Heart left ventricle (tissue), 16 donors: ENCODE data around the gene B3GNT7. TPM values are rescaled to one million over a fixed set of nuclear protein-coding genes. Genes with fewer than 3 reads are reported as not detected.

ENCODE experiments used
- ATAC-seq, 4 donors: fragments of 200-7000 bp; cut with Tn5 transposase; one replicate each; pipeline ENCODE4 v1.9.1; 2020 to 2022; ENCODE audit warnings: moderate library complexity in 4 of 4, mild to moderate bottlenecking in 3 of 4, moderate number of reproducible peaks in 1 of 4
- DNase-seq, 5 donors: peaks; one replicate each; pipeline ENCODE4 v3.0.0-alpha.2; 2020
- H3K27ac ChIP-seq, 12 donors: fragments of 200-600 bp; sonication (generic) in 4 of 12; one replicate each; pipeline versions ENCODE4 v1.5.0 to v1.8.0; 2016 to 2022; ENCODE audit warnings: mild to moderate bottlenecking in 2 of 12
- H3K27me3 ChIP-seq, 9 donors: fragments of 200-600 bp; sonication (generic) in 2 of 9; one replicate each; pipeline versions ENCODE4 v1.5.1 to v1.8.0; 2016 to 2022; ENCODE audit warnings: mild to moderate bottlenecking in 3 of 9
- H3K36me3 ChIP-seq, 9 donors: fragments of 200-600 bp; sonication (generic) in 2 of 9; one replicate each; pipeline versions ENCODE4 v1.5.0 to v1.8.0; 2018 to 2022; ENCODE audit warnings: mild to moderate bottlenecking in 2 of 9
- H3K4me1 ChIP-seq, 12 donors: fragments of 200-600 bp; sonication (generic) in 4 of 12; one replicate each; pipeline versions ENCODE4 v1.5.0 to v1.8.0; 2016 to 2022; ENCODE audit warnings: mild to moderate bottlenecking in 3 of 12
- H3K4me3 ChIP-seq, 12 donors: fragments of 200-600 bp; sonication (generic) in 4 of 12; one replicate each; pipeline versions ENCODE4 v1.5.0 to v1.8.0; 2017 to 2022; ENCODE audit warnings: mild to moderate bottlenecking in 9 of 12, moderate library complexity in 4 of 12
- H3K9me3 ChIP-seq, 12 donors: fragments of 200-600 bp; sonication (generic) in 4 of 12; one replicate each; pipeline versions ENCODE4 v1.5.0 to v1.8.0; 2016 to 2022; ENCODE audit warnings: mild to moderate bottlenecking in 1 of 12
- POLR2A ChIP-seq, 2 donors: fragments of 450-650 bp; IDR thresholded peaks; one replicate each; pipeline ENCODE4 v1.6.1; 2017; ENCODE audit warnings: antibody characterized with exemption in 2 of 2, mild to moderate bottlenecking in 2 of 2, moderate library complexity in 2 of 2
- WGBS, 4 donors: extraction: QIAGEN DNeasy Blood & Tissue Kit in 2 of 4; methylation state at CpG; one replicate each; pipeline versions ENCODE4 v1.1.5 to v1.1.7; 2013 to 2018; 5-methylcytosine and 5-hydroxymethylcytosine counted together
- intact Hi-C, 10 donors: fragments of 100-400 bp; cut with DNase I; formaldehyde crosslinking; loops; one replicate each; pipeline versions ENCODE4 v1.11.1 to v1.14.2; 2022
- polyA plus RNA-seq, 2 donors: library from polyadenylated mRNA; stranded (reverse); fragments of 200-250 nt; gene quantifications; one replicate each; pipeline ENCODE4 v1.2.3, GENCODE V29; 2013
- total RNA-seq, 9 donors: library from RNA; depleted of rRNA in 2 of 9; stranded (reverse); fragments of >200 nt in 2 of 9; fragmentation: NEBNext Ultra II Directional in 3 of 9; extraction: Animal tissue kit (Norgen Biotek cat#: 25700) in 3 of 9; gene quantifications; one replicate each; pipeline versions ENCODE4 v1.1.0 to v1.2.4, GENCODE V29; 2016 to 2023
- TF ChIP-seq, protein P1 (sequence below), 12 donors: fragments of 200-600 bp; sonication (generic) in 4 of 12; IDR thresholded peaks; one replicate each; pipeline versions ENCODE4 v1.5.0 to v1.8.0; 2018 to 2022; ENCODE audit warnings: antibody characterized with exemption in 12 of 12, mild to moderate bottlenecking in 5 of 12
- donor health status: ischemic (EF 13 %, LVEDD 7.1; RV severe dilation, severe dysfunction).
- donor health status: healthy with polysubstance abuse.
- donor health status: DM: no; HTN: yes; CAD: no.
- donor health status: DM: no; HTN: no; CAD: no.
- donor health status: ischemic (EF 25% LVEDD 6.9; RV normal size, moderate dysfunction).
- donor health status: ischemic (EF 25% LVEDD 5.7; RV mildly dilated, moderate dysfunction).
- donor health status: healthy.
- donor health status: DM: yes; HTN: yes; CAD: no.
- donor health status: ischemic (EF 35%, LVEDD 5.7; RV mildly dilated, moderate dysfunction).
- donor health status: nonischemic (EF 11% LVEDD 7.7; RV severe dilation, severe dysfunction).
- donor health status: DM: yes; HTN: yes; CAD: no.
- donor health status: PGD.
- donor health status: ischemic (EF 29% LVEDD 5.4; RV normal size, mild dysfunction).
- donor health status: nonischemic (EF 23%, LVEDD 6.1; RV moderate dilation, normal function).

B3GNT7 gene
- total and polyA plus RNA-seq, 11 donors, result 0.68 to 52.4 (median 5.2) TPM

DNA sequence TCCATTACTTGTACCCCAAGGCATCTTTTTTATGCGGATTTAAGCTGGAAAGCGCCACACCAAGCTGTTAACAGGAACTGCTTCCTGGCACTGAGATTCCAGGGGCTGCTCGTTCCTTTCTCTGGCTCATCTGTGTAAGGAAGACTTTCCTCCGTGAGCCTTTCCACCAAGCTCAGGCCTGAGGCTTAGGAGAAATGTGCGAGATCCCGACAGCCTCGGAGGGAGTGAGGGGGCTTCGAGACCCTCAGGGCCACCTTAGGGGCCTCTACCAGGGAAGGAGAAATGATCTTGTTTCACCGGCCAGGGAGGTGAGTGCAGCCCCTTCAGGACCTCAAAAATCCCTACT is 17.1 kb downstream of the B3GNT7 start:
- intact Hi-C loops, result loop anchor here (1.0 to 10.0 kb wide), 8 partner anchors 115 to 308 kb away; no protein-coding TSS in a partner anchor
- TF ChIP-seq, protein P1, sequence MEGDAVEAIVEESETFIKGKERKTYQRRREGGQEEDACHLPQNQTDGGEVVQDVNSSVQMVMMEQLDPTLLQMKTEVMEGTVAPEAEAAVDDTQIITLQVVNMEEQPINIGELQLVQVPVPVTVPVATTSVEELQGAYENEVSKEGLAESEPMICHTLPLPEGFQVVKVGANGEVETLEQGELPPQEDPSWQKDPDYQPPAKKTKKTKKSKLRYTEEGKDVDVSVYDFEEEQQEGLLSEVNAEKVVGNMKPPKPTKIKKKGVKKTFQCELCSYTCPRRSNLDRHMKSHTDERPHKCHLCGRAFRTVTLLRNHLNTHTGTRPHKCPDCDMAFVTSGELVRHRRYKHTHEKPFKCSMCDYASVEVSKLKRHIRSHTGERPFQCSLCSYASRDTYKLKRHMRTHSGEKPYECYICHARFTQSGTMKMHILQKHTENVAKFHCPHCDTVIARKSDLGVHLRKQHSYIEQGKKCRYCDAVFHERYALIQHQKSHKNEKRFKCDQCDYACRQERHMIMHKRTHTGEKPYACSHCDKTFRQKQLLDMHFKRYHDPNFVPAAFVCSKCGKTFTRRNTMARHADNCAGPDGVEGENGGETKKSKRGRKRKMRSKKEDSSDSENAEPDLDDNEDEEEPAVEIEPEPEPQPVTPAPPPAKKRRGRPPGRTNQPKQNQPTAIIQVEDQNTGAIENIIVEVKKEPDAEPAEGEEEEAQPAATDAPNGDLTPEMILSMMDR (IDR thresholded peaks at IDR 0.05), result peak in 2 of 12 donors; percentile 2 to 15
- no peak for TF ChIP-seq POLR2A (IDR thresholded peaks at IDR 0.05)
- Histone ChIP-seq H3K9me3 (peaks cover 0 to 12% (median 0%) of the 10 kb centered on the region in 12 donors), H3K27me3 (peaks cover 0 to 14% (median 4%) of the 10 kb centered on the region in 9 donors), H3K36me3 (no peaks in the 10 kb centered on the region), H3K4me1 (peaks cover 0 to 16% (median 9%) of the 10 kb centered on the region in 12 donors), H3K4me3 (peak overlapping the region; percentile 29 to 79 (median 64)), H3K27ac (no peak overlapping the region)
- no peak for DNase-seq
- ATAC-seq, result peak in 2 of 4 donors; percentile 9 to 38
- 27 to 52% (median 34%) methylated on average over 5 to 9 of the region's 9 CpGs for WGBS, 4 donors

GRCh38 chr2:231413456-231413855 is 17.9 kb downstream of the B3GNT7 start:
- Histone ChIP-seq H3K9me3 (peaks cover 0 to 12% (median 0%) of the 10 kb centered on the region in 12 donors), H3K27me3 (peaks cover 0 to 14% (median 4%) of the 10 kb centered on the region in 9 donors), H3K27ac (no peak overlapping the region), H3K4me3 (no peak overlapping the region), H3K36me3 (no peaks in the 10 kb centered on the region), H3K4me1 (peaks cover 0 to 16% (median 9%) of the 10 kb centered on the region in 12 donors)
- ATAC-seq, result no peak
- TF ChIP-seq, protein P1 (IDR thresholded peaks at IDR 0.05), result no peak
- TF ChIP-seq POLR2A (IDR thresholded peaks at IDR 0.05), result no peak
- WGBS, 4 donors, result 87 to 88% (median 87%) methylated on average over 6 of the region's 6 CpGs
- intact Hi-C loops, result loop anchor here (2.0 to 10.0 kb wide), 7 partner anchors 116 to 309 kb away; no protein-coding TSS in a partner anchor
- peak in 1 of 5 donors; percentile 12 for DNase-seq

DNA sequence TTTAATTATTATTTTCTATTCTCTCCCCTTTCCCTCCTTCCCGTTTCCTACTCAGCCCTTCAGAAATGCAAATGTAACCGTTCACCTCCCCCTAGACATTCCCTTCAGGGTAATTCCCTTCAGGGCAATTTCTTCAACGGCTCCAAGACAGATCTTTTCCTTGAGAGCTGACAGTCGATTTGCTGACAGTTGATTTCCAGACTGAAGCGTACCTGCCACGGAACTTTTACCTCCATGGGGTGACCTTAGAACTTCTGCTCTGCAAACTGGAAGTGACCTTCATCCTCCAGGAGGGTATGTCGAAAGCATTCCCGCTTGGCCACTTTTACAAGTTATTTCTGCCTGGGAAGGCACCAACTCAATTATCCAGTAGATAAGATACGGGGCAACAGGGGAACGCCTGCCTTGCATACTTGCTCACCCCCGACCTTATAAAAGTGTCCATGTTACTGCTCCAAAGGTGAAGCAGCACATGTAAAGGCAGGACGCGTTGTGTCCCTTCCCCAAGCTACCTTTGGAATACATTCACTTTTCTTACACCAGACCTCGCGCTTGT is 18.5 kb downstream of the B3GNT7 start:
- H3K36me3 ChIP-seq, result no peaks in the 10 kb centered on the region
- ATAC-seq (no peak), DNase-seq (peak in 1 of 5 donors; percentile 2)
- intact Hi-C loops, result loop anchor here (2.0 to 10.0 kb wide), 7 partner anchors 117 to 309 kb away; no protein-coding TSS in a partner anchor
- no peak overlapping the region for H3K27ac ChIP-seq
- no peak for TF ChIP-seq POLR2A (IDR thresholded peaks at IDR 0.05)
- TF ChIP-seq, protein P1 (IDR thresholded peaks at IDR 0.05), result no peak
- peaks cover 0 to 16% (median 9%) of the 10 kb centered on the region in 12 donors for H3K4me1 ChIP-seq
- H3K9me3 ChIP-seq, result peaks cover 0 to 12% (median 0%) of the 10 kb centered on the region in 12 donors
- no peak overlapping the region for H3K4me3 ChIP-seq
- WGBS, 4 donors, result 58 to 65% (median 60%) methylated on average over 15 of the region's 15 CpGs
- peaks cover 0 to 14% (median 4%) of the 10 kb centered on the region in 9 donors for H3K27me3 ChIP-seq

- no peak overlapping the region for H3K4me3 ChIP-seq
- intact Hi-C loops, result loop anchor here in 3 of 10 donors (10.0 kb wide), 1 partner anchor 310 kb away; no protein-coding TSS in a partner anchor
- no peak overlapping the region for H3K27ac ChIP-seq
- no peak for TF ChIP-seq POLR2A (IDR thresholded peaks at IDR 0.05)
- TF ChIP-seq, protein P1 (IDR thresholded peaks at IDR 0.05), result no peak
- ATAC-seq (no peak), DNase-seq (peak in 1 of 5 donors; percentile 15)
- no peaks in the 10 kb centered on the region for H3K36me3 ChIP-seq
- H3K27me3 ChIP-seq, result peaks cover 0 to 14% (median 4%) of the 10 kb centered on the region in 9 donors
- H3K9me3 ChIP-seq, result peaks cover 0 to 10% (median 0%) of the 10 kb centered on the region in 12 donors
- H3K4me1 ChIP-seq, result peaks cover 0 to 16% (median 9%) of the 10 kb centered on the region in 12 donors
These were observed 19.5 kb downstream of the B3GNT7 start for GRCh38 chr2:231415029-231415428.
